Lower lobe of right lung (tissue), 2 donors: ENCODE data around the gene KIF26B. TPM values are rescaled to one million over a fixed set of nuclear protein-coding genes. Genes with fewer than 3 reads are reported as not detected.
"Not testable (repeated sequence)": the region's sequence is repeated elsewhere in the genome, so short reads cannot be mapped to it uniquely, and the experiment has no call there.

ENCODE experiments used
- ATAC-seq, 2 donors: fragments of 200-7000 bp; cut with Tn5 transposase; one replicate each; pipeline ENCODE4 v1.9.1; 2020 to 2022; ENCODE audit warnings: mild to moderate bottlenecking in 2 of 2, moderate library complexity in 2 of 2
- DNase-seq: peaks from one replicate; pipeline ENCODE4 v3.0.0-alpha.2; 2020
- H3K27ac ChIP-seq: fragments of 200-600 bp; one replicate; pipeline ENCODE4 v1.8.0; 2022
- H3K27me3 ChIP-seq: fragments of 200-600 bp; one replicate; pipeline ENCODE4 v1.8.0; 2022; ENCODE audit warnings: low read depth
- H3K36me3 ChIP-seq: fragments of 200-600 bp; one replicate; pipeline ENCODE4 v1.8.0; 2022; ENCODE audit warnings: mild to moderate bottlenecking
- H3K4me1 ChIP-seq: fragments of 200-600 bp; one replicate; pipeline ENCODE4 v1.8.0; 2022
- H3K4me3 ChIP-seq: fragments of 200-600 bp; one replicate; pipeline ENCODE4 v1.8.0; 2022; ENCODE audit warnings: mild to moderate bottlenecking
- H3K9me3 ChIP-seq: fragments of 200-600 bp; one replicate; pipeline ENCODE4 v1.8.0; 2022
- CTCF ChIP-seq: fragments of 200-600 bp; IDR thresholded peaks from one replicate; pipeline ENCODE4 v1.8.0; 2022; ENCODE audit warnings: antibody characterized with exemption, mild to moderate bottlenecking
- intact Hi-C: fragments of 100-400 bp; cut with DNase I; formaldehyde crosslinking; loops from one replicate; pipeline ENCODE4 v1.11.0; 2022
- total RNA-seq: library from RNA; stranded (reverse); fragmentation: NEBNext Ultra II Directional; extraction: Animal tissue kit (Norgen Biotek cat#: 25700); gene quantifications from one replicate; pipeline ENCODE4 v1.2.1, GENCODE V29; 2021
- donor health status: DM: no; HTN: yes; CAD: no; lungs with severe emphysema.

KIF26B gene
- total RNA-seq, 1 donor from 2014 or later = 1.2 TPM

DNA sequence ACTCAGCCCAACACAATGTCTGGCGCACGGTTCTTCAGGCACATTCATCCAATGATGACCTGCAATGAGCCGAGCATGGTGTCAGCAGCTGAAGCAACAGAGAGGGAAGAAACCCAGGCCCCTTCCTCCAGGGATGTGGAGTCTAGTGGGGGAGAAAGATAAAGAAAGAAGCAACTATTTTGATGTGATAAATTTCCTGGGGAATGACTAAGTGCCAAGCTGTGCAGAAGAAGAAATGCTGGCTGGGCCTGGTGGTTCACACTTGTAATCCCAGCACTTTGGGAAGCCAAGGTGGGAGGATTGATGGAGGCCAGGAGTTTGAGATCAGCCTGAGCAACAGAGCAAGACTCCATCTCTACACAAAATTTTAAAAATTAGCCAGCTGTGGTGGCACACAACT lies 561.8 kb downstream of the KIF26B start:
- no peak for TF ChIP-seq CTCF
- Histone ChIP-seq H3K36me3 (no peaks in the 10 kb centered on the region), H3K27ac (no peak overlapping the region), H3K9me3 (no peaks in the 10 kb centered on the region), H3K4me1 (no peaks in the 10 kb centered on the region), H3K4me3 (no peak overlapping the region), H3K27me3 (no peaks in the 10 kb centered on the region)
- DNase-seq (no peak), ATAC-seq (no peak)
- intact Hi-C loops = no loop called here

GRCh38 chr1:245717611-245718010 lies 562.8 kb downstream of the KIF26B start:
- ATAC-seq (no peak), DNase-seq (no peak)
- Histone ChIP-seq H3K4me1 (no peaks in the 10 kb centered on the region), H3K9me3 (no peaks in the 10 kb centered on the region), H3K36me3 (no peaks in the 10 kb centered on the region), H3K4me3 (no peak overlapping the region), H3K27me3 (no peaks in the 10 kb centered on the region), H3K27ac (no peak overlapping the region)
- intact Hi-C loops = no loop called here
- TF ChIP-seq CTCF = no peak

- H3K36me3 ChIP-seq = no peaks in the 10 kb centered on the region
- no peaks in the 10 kb centered on the region for H3K27me3 ChIP-seq
- H3K9me3 ChIP-seq = no peaks in the 10 kb centered on the region
- H3K4me3 ChIP-seq = no peak overlapping the region
- no peak overlapping the region for H3K27ac ChIP-seq
- intact Hi-C loops = no loop called here
- no peak for ATAC-seq
- H3K4me1 ChIP-seq = no peaks in the 10 kb centered on the region
- no peak for TF ChIP-seq CTCF
- DNase-seq = no peak
These were observed 563.3 kb downstream of the KIF26B start for GRCh38 chr1:245718123-245718522.

DNA sequence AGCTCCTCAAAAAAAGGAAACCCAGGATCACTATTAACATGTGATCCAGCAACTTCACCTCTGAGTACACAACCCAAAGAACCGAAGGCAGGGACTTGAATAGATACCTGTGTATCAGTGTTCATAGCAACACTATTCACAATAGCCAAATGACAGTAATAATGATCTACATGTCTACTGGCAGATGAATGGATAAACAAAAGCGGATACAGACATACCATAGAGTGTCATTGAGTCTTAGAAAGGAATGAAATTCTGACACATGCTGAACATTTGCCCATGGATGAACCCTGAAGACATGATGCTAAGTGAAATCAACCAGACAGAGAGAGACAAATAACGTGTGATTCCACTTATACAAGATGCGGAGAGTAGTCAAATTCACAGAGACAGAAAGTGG lies 564.2 kb downstream of the KIF26B start:
- ATAC-seq (no peak), DNase-seq (no peak)
- Histone ChIP-seq H3K27ac (no peak overlapping the region), H3K4me3 (no peak overlapping the region), H3K4me1 (no peaks in the 10 kb centered on the region), H3K9me3 (no peaks in the 10 kb centered on the region), H3K27me3 (no peaks in the 10 kb centered on the region), H3K36me3 (no peaks in the 10 kb centered on the region)
- intact Hi-C loops = no loop called here
- no peak for TF ChIP-seq CTCF

- Histone ChIP-seq H3K36me3 (no peaks in the 10 kb centered on the region), H3K27me3 (no peaks in the 10 kb centered on the region), H3K27ac (no peak overlapping the region), H3K9me3 (peaks cover under 1% of the 10 kb centered on the region), H3K4me3 (no peak overlapping the region), H3K4me1 (no peaks in the 10 kb centered on the region)
- no peak for TF ChIP-seq CTCF
- intact Hi-C loops = no loop called here
- DNase-seq = no peak
- no peak for ATAC-seq
These were observed 566.7 kb downstream of the KIF26B start for GRCh38 chr1:245721488-245721887.

- H3K4me3 ChIP-seq, ATAC-seq, H3K4me1 ChIP-seq, H3K27ac ChIP-seq, DNase-seq, intact Hi-C loops, H3K27me3 ChIP-seq, H3K36me3 ChIP-seq: not testable (repeated sequence)
- H3K9me3 ChIP-seq = peaks cover 17% of the 10 kb centered on the region
These were observed 573.2 kb downstream of the KIF26B start for GRCh38 chr1:245728035-245728434.
